SK-N-SH treated with all-trans-retinoic acid at 6 μM for 48 hours (cell line): ENCODE results near the gene CLVS2.

Experiments
- ARNTL ChIP-seq: fragments of 450-650 bp; formaldehyde crosslinking; IDR thresholded peaks from 2 replicates; pipeline ENCODE4 v1.5.0; 2020; ENCODE audit warnings: low read depth, mild to moderate bottlenecking, moderate library complexity, borderline replicate concordance
- CSDC2 ChIP-seq: fragments of 250-450 bp; sonication (Bioruptor Pico); IDR thresholded peaks from 2 replicates; pipeline ENCODE4 v1.5.0; 2020; ENCODE audit warnings: mild to moderate bottlenecking, moderate library complexity
- ESRRG ChIP-seq: fragments of 250-450 bp; sonication (Bioruptor Pico); IDR thresholded peaks from 2 replicates; pipeline ENCODE4 v1.6.1; 2021; ENCODE audit warnings: mild to moderate bottlenecking
- GLIS3 ChIP-seq: fragments of 250-450 bp; sonication (Bioruptor Pico); IDR thresholded peaks from 2 replicates; pipeline ENCODE4 v1.5.0; 2020; ENCODE audit warnings: mild to moderate bottlenecking, moderate library complexity
- ISL1 ChIP-seq: fragments of 250-450 bp; sonication (Bioruptor Pico); IDR thresholded peaks from 2 replicates; pipeline ENCODE4 v2.1.2; 2022; ENCODE audit warnings: mild to moderate bottlenecking, moderate library complexity
- OSR1 ChIP-seq: fragments of 250-450 bp; sonication (Bioruptor Pico); IDR thresholded peaks from 2 replicates; pipeline ENCODE4 v1.8.0; 2022; ENCODE audit warnings: moderate library complexity, mild to moderate bottlenecking, inconsistent platforms
- PPARA ChIP-seq: fragments of 250-450 bp; sonication (Bioruptor Pico); IDR thresholded peaks from 2 replicates; pipeline ENCODE4 v1.5.0; 2020; ENCODE audit warnings: mild to moderate bottlenecking, borderline replicate concordance
- TOX ChIP-seq: fragments of 250-450 bp; sonication (Bioruptor Pico); IDR thresholded peaks from 2 replicates; pipeline ENCODE4 v1.8.0; 2021; ENCODE audit warnings: mild to moderate bottlenecking, moderate library complexity, borderline replicate concordance
- ZC3H10 ChIP-seq: fragments of 250-450 bp; sonication (Bioruptor Pico); IDR thresholded peaks from 2 replicates; pipeline ENCODE4 v1.5.1; 2021; ENCODE audit warnings: mild to moderate bottlenecking, moderate library complexity
- ZFP30 ChIP-seq: fragments of 450-650 bp; formaldehyde crosslinking; IDR thresholded peaks from 2 replicates; pipeline ENCODE4 v1.5.0; 2022; ENCODE audit warnings: mild to moderate bottlenecking, moderate library complexity
- ZNF70 ChIP-seq: fragments of 450-650 bp; formaldehyde crosslinking; IDR thresholded peaks from 2 replicates; pipeline ENCODE4 v1.5.0; 2020; ENCODE audit warnings: mild to moderate bottlenecking, moderate library complexity
- ZNF8 ChIP-seq: fragments of 450-650 bp; formaldehyde crosslinking; IDR thresholded peaks from 2 replicates; pipeline ENCODE4 v1.5.0; 2020; ENCODE audit warnings: mild to moderate bottlenecking, moderate library complexity
- TF ChIP-seq, protein P1 (sequence below): fragments of 250-450 bp; sonication (Bioruptor Pico); IDR thresholded peaks from 2 replicates; pipeline ENCODE4 v1.5.1; 2020; ENCODE audit warnings: low read depth, mild to moderate bottlenecking, moderate library complexity

DNA sequence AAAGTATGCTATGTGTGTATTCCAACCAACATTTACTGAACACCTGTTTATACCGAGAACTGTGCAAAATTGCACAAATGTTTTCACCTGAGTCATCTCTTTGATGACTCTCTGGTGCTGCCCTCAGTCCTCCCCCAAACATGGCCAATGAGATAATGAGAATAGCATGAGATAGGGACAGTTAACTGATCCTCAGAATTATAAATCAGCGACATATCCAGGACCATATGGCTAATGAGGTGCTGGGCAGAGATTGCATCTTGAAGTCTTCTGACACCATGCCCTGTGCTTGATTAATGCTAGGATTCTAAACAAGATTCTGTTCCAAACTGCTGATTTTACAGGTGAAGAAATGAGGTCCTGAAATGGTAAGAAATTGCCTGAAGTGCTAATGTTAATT, 13.0 kb downstream of the CLVS2 start:
- no peak for TF ChIP-seq PPARA (CRISPR knock-in tag)
- TF ChIP-seq OSR1 (CRISPR knock-in tag), result no peak
- no peak for TF ChIP-seq ZFP30 (CRISPR knock-in tag)
- TF ChIP-seq ZC3H10 (CRISPR knock-in tag), result no peak
- no peak for TF ChIP-seq ESRRG (CRISPR knock-in tag)
- no peak for TF ChIP-seq ISL1 (CRISPR knock-in tag)
- TF ChIP-seq TOX (CRISPR knock-in tag), result no peak
- TF ChIP-seq, protein P1, sequence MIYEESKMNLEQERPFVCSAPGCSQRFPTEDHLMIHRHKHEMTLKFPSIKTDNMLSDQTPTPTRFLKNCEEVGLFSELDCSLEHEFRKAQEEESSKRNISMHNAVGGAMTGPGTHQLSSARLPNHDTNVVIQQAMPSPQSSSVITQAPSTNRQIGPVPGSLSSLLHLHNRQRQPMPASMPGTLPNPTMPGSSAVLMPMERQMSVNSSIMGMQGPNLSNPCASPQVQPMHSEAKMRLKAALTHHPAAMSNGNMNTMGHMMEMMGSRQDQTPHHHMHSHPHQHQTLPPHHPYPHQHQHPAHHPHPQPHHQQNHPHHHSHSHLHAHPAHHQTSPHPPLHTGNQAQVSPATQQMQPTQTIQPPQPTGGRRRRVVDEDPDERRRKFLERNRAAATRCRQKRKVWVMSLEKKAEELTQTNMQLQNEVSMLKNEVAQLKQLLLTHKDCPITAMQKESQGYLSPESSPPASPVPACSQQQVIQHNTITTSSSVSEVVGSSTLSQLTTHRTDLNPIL (CRISPR knock-in tag), result no peak
- no peak for TF ChIP-seq GLIS3 (CRISPR knock-in tag)
- TF ChIP-seq ARNTL (CRISPR knock-in tag), result no peak
- TF ChIP-seq ZNF70 (CRISPR knock-in tag), result no peak
- TF ChIP-seq CSDC2, result no peak
- no peak for TF ChIP-seq ZNF8 (CRISPR knock-in tag)
